NCI-H128 (cell line): Measurements from ENCODE around the gene MAFF.

Experiments
- DNase-seq: peaks from one replicate; lab custom pipeline; 2025; ENCODE audit not compliant: unreplicated experiment; lab: John Stamatoyannopoulos, UW

MAFF gene

DNA sequence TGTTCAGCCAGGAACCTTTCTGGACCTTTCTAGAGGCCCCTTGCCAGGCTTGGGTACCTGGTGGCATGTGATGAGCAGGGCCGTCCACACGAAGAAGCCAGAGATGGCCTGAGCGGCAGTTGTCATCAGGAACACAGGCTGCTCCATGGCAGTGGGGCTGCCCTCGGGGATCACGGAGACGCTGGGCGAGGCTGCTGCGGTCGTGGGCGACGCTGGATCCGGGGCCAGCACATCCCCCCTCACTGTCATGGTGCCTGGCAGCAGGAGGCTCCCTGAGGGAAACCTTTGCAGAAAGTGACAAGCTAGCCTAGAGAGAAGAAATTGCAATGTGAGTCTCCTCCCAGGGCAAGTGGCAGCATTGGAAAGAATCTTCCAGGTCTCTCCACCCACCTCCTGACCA is 45.9 kb downstream of the MAFF start:
- DNase-seq: no peak

DNA sequence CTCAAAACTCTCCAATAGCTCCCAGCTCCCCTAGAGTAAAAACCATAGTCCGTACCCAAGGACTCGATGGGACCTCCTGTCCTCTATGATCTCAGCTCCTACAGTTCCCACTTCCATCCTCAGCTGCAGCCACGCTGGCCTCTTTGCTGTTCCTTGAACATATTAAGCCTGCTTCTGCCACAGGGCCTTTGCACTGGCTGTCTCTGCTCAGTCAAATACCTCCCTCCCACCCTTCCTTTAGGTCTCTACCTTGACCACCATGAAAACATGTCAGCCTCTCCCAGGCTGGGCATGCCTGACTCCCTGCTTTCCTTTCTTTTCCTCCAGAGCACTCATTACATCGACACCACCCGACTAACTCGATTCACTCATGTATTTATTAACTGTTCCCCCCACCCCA is 46.5 kb downstream of the MAFF start:
- DNase-seq: no peak

DNA sequence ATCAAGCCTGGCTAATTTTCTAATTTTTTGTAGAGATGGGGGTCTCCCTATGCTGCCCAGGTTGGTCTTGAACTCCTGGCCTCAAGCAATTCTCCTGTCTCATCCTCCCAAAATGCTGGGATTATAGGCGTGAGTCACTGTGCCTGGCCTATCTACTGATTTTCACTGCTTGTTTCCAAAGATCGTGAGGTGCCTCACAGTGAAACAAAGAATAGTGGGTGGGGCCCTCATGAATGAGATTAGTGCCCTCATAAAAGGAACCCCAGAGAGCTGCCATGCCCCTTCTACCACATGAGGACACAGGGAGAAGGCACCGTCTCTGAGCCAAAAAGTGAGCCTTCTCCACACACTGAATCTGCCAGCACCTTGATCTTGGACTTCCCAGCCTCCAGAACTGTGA is 47.5 kb downstream of the MAFF start:
- no peak for DNase-seq

DNA sequence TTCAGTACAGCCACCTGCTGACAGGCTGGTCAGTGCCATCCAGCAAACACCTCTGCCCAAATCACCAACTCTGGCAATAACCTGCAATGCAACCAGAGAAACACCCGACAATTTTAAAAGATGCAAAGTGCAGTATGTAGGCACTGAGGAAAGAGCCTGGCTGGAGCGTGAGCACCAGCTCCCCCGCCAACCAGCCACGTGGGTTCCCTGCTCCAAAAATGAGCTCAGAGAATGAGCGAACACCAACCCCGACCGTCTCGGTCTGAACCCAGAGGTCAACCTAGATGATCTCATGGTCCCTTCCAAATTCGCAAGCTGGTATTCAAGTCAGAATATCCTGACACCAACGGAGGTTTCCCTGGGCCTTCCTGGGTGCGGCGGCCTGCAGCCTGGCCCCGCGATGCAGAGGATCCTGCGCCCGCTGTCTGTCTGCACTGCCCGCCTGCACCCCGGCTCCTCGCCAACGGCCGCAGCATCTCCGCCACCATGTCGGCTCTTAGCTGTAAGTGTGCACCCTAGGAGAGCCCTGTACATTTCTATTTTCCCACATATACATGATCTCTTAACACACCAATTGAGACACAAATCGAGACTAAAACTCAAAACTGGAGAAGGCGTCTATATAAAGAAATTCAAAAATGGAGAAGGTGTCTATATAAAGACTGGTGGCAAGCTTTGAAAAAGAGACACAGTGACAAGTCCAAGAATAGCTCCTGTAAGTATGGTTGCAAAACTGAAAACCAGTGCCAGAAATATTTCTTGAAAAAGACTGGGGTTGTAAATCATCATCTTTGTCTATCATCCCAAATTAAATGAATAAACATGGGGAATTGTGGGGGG is 48.2 kb downstream of the MAFF start:
- no peak for DNase-seq

DNA sequence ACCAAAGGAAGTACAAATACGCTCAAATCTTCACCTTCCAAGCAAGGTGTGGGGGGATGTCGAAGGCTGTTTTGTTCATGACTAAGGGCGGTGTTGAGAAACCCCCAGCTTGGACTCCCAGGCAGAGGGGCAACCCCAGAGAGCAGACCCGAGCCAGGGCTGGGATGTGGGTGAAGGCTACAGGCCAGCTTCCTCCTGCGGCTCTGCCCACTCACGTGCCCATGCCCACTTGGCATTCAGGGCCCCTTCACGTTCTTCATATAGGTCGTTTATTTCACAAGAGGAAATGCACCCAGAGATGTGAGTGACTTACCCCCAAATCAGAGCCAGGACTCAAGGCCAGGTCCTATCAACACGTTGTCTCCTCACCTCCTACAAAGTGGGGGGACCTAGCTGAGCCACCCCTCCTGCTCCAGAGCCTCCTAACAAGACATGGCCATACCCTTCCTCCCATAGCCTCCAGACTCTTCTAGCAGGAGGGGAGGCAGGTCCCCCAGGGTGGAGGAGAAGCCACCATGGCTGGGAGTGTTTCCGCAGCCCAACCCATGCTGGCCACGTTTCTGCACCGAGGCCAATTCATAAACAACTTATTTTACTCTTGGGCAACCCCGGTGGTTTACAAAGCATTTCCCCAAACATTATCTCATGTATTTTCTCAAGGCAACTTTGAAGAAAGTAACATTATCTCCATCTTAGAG is 49.0 kb downstream of the MAFF start:
- DNase-seq: no peak

DNA sequence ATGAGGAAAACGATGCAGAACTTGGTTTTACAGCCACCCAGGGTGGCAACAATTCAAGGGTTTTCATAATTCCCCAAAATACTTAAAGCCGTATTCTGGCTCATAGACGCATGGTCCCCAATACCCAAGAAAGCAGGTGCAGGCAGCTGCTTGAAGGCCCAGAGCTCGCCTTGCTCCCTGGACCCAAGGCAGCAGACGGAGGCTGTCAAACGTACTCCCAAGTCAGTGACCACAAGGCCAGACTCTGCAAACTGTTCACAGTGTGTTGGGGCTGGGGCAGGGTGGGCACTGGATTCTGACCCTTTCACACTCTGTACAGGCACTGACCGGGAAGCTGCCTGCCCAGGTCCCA is 49.5 kb downstream of the MAFF start:
- DNase-seq: no peak

DNA sequence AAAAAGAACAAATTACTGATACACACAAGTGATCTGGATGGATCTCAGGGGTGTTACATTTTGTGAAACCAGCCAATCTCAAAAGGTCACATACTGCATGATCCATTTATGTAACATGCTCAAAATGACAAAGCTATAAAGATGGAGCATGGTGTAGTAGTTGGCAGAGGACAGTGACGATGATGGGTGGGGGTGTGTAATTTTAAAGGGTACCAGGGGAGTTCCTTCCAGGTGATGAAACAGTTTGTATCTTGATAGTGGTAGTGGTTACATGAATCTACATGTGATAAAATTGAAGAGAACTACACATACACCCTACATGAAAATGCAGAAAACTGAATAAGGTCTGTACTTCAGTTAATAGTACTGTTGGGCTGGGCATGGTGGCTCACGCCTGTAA is 53.9 kb downstream of the MAFF start:
- no peak for DNase-seq

DNA sequence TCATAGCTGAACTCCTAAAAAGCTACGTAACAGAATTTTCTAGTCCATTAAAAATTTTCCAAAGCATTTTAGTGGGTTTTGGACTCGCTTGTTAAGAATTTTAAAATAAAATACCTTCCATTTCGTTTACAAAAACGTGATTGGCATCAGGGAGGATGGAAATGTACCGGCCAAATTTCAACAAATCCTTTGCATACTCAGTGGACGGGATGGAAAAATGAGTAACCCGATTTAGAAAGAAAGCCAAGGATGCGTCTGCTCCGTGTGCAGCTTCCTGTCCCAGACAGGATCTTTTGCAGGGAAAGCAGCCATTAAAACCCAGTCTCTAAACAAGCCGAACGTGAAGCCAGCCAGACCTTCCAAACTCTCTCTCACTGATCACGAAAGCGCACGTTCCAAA is 55.4 kb downstream of the MAFF start:
- DNase-seq: no peak

DNA sequence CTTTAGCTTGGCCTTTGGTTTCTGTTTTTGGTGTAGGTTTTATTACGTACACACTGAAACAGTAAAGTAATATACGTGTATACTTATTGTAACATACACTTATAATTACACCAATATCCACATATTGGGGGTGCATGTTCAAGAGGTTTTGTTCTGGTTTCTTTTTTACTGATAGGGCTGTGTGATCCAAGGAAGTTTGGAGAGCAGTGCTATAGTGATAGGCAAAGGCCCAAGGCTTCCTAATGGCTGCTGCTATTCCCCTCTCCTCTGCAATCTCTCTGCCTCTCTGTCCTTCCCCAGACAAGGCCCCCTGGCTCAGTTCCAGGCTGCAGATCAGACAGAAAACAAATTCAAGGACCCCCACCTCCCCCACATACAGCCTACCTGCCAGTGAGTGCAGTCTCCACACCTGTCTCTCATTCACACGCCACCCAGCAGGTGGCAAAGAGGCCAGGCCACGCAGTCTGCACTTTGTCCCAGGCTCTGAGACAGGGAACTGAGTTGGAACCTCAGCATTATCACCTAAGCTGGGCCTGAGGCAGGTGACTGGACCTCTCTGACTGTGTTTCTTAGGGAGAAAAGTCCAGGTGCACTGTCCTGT is 56.0 kb downstream of the MAFF start:
- DNase-seq: peak; percentile 68

DNA sequence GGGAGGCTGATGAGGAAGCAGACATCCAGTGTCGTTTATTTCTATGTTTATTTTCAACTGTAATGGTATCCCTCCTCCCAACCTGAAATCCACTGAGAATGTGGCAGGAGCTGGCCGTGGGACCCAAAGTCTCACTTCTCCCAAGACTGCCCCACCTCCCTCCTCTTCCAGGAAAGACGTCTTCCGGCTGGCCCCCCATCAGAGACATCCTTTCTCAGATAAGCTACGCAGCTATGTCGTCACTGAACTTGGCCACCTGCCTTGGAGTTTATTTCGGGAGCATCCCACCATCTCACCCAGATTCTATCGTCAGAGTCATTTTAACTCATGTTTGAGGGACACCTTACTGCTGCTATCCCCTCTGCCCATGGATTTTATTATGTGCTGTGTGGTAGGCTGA is 57.1 kb downstream of the MAFF start:
- DNase-seq: no peak

DNA sequence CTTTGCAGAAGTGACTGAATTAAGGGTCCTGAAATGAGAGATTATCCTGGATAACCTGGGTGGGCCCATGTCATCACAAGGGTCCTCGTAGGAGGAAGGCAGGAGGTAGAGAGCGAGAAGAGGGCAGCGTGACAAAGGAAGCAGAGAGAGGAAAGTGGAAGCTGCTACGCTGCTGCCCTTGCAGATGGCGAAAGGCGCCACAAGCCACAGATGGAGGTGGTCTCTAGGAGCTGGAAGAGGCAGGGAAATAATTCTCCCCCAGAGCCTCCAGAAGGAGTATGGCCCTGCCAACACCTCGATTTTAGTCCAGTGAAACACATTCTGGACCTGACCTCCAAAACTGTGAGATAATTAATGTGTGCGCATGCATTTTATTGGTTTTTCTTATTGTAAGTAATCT is 57.6 kb downstream of the MAFF start:
- no peak for DNase-seq

DNA sequence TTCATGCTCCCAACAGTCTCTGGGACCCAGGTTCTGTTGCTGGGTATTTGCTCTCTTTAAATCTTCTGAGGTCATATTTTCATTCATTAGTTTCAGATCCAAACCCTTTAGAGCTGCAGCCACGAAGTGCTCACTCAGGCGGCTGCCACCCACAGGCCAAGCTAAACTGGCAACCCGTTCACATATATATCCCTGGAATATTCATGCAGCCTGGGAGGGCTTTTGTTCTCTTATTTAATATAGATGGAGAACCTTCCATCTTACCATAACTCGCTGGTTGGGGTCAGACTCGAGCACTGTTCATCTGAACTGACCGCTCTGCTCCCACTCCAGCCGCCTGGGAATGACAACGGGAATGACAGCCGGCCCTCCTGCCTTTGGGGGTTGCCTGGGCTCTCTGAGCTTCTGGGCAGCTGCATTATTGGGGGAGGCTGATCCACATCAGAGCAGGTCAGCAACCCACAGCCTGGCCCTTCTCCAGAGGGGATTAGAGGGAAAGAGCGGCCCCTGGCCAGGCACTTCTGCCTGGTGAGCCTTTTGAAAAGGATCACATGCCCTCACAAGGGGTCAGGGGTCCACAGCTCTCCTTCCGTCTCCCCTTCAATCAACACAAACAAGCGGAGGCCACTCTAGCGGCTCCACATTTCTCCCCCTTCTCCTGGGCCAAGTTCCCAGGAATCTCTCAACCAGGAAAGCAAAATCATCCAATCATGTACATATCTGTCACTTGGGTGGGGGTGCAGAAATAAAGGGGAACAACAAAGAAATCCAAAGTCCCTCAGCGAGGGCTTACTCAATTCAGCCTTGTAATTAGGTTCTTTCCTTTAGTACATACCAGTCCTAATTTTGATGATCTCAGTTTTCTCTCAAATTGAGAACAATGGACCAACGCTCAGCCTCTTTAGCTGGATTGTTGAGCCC is 59.2 kb downstream of the MAFF start:
- no peak for DNase-seq

DNA sequence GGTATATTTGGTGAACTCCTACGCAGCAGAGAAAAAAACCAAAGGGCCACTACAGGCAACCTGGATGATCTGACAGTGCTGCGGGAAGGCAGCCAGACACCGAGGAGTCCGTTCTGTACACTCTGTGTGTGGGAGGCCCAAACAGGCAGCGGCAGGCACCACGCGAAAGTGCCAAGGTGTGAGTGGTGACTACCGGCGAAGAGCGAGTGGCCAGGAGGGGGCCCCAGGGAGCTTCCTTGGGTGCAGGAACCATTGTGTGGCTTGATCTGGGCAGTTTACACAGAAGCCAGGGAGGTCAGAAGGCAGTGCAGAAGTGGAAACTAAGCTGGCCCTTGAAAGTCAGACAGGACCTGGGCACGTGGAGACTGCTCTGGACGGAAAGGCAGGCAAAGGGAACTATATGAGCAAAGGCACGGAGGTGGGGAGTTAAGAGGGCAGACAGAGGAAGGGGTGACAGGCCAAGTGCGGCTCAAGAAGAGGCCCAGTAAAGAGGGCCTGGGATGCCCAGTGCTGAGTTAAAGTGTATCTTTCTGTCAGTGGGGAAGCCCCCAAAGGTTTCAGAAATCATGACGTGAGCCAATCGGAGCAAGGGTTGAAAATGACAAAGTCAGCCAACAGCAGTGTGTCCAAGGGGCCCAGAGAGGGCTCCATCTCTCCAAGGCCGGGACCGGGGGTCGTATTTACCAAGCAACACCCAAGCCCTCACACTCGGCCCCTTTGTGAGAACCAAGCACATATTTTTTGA is 60.4 kb downstream of the MAFF start:
- DNase-seq: no peak

DNA sequence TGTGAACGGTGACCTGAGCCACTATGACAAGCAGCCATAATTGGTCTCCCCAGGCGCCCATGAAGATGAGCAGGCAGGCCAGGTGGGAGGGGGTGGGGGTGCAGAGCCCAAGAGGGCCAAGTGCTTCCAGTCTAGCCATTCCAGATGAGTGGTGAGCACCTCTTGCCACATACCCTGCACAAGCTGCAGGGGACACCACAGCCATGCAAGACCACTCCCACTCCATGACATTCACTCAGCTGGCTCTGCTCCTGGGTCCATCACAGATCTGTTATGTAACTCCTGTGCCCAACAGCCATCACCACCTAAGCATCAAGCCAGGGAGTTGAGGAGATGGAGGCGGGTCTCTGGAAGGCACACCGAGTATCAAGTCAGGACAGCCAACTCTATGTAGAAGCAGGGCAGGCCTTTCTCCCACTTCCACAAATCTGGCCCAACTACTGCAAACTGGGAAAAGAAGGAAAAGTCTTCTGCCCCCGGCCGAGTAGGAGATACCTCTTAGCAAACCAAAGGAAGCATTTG is 62.6 kb downstream of the MAFF start:
- DNase-seq: no peak
